ENCODE data around the gene CCDC122. TPM values are rescaled to one million over a fixed set of nuclear protein-coding genes. Genes with fewer than 3 reads are reported as not detected.

CCDC122 gene
- total and polyA plus RNA-seq, 2 experiments from 2014 or later: 4.1 to 7.6 TPM

GRCh38 chr13:43880214-43880855, 795 bp upstream of the CCDC122 start:
- TF ChIP-seq EZH2phosphoT487 (IDR thresholded peaks at IDR 0.05; ENCODE audit: insufficient read depth, low read depth) (no peak), EZH2 (IDR thresholded peaks at IDR 0.05; ENCODE audit: insufficient read depth, poor library complexity, severe bottlenecking) (no peak)
- 0 out of 2 replicates have a peak, but pooled peaks cover 13% of the 10 kb centered on the region for H3F3A ChIP-seq (ENCODE audit: insufficient read depth)
- H3K9me3 ChIP-seq (ENCODE audit: low read depth): no peaks in the 10 kb centered on the region
- H4K20me1 ChIP-seq (ENCODE audit: insufficient read depth): no peaks in the 10 kb centered on the region
- H3K9ac ChIP-seq: peak overlapping the region; percentile 91
- H3K9me2 ChIP-seq (ENCODE audit: insufficient read depth): no peaks in the 10 kb centered on the region
- H3K27ac ChIP-seq: no peak overlapping the region
- H2AFZ ChIP-seq: peak overlapping the region; percentile 82
- H3K36me3 ChIP-seq (ENCODE audit: low read depth): no peaks in the 10 kb centered on the region
- peaks cover 5% of the 10 kb centered on the region; the same call in 1 of the 2 replicates for H3K4me1 ChIP-seq (ENCODE audit: insufficient read depth)
- H3K4me2 ChIP-seq (ENCODE audit: unreplicated experiment): peak overlapping the region; percentile 78
- DNase-seq: peak; percentile 46
- no peaks in the 10 kb centered on the region for H3K79me2 ChIP-seq (ENCODE audit: insufficient read depth)
- 13 to 21% methylated on average over 12 to 15 of the region's 15 CpGs for WGBS, 2 experiments (ENCODE audit: low coverage in 1 of 2, low lambda C conversion rate in 2 of 2, missing lambda C conversion rate in 2 of 2)
- in situ Hi-C loops (cut with MboI): no loop called here
- peak overlapping the region; percentile 86 for H3K4me3 ChIP-seq
- H3K27me3 ChIP-seq (replicated peaks; ENCODE audit: insufficient read depth): no peaks in the 10 kb centered on the region

GRCh38 chr13:43879755-43880181, 228 bp upstream of the CCDC122 start, which contains the start of gene LACC1:
Gene LACC1 (plus strand): TSS chr13:43879904. CDS start chr13:43880986, 1,082 bp downstream.
- Histone ChIP-seq H3K36me3 (ENCODE audit: low read depth) (no peaks in the 10 kb centered on the region), H3K9me3 (ENCODE audit: low read depth) (no peaks in the 10 kb centered on the region), H3K27ac (peak within 1 kb of the TSS; percentile 76), H3K4me3 (peak within 1 kb of the TSS; percentile 86), H4K20me1 (ENCODE audit: insufficient read depth) (no peaks in the 10 kb centered on the region), H3K9me2 (ENCODE audit: insufficient read depth) (no peaks in the 10 kb centered on the region), H2AFZ (peak within 1 kb of the TSS; percentile 82), H3K27me3 (replicated peaks; ENCODE audit: insufficient read depth) (no peaks in the 10 kb centered on the region), H3K4me2 (ENCODE audit: unreplicated experiment) (peak within 1 kb of the TSS; percentile 78), H3F3A (ENCODE audit: insufficient read depth) (0 out of 2 replicates have a peak, but pooled peaks cover 13% of the 10 kb centered on the region), H3K4me1 (ENCODE audit: insufficient read depth) (peaks cover 5% of the 10 kb centered on the region; the same call in 1 of the 2 replicates), H3K9ac (peak within 1 kb of the TSS; percentile 91), H3K79me2 (ENCODE audit: insufficient read depth) (no peaks in the 10 kb centered on the region)
- DNase-seq: no peak
- in situ Hi-C loops (cut with MboI): loop anchor here (10.0 kb wide), 1 partner anchor 795 kb away; no protein-coding TSS in a partner anchor
- TF ChIP-seq EZH2 (IDR thresholded peaks at IDR 0.05; ENCODE audit: insufficient read depth, poor library complexity, severe bottlenecking): no peak
- no peak for TF ChIP-seq EZH2phosphoT487 (IDR thresholded peaks at IDR 0.05; ENCODE audit: insufficient read depth, low read depth)
- WGBS, 2 experiments (ENCODE audit: low coverage in 1 of 2, low lambda C conversion rate in 2 of 2, missing lambda C conversion rate in 2 of 2): 1 to 3% methylated on average over 16 to 47 of the region's 48 CpGs

GRCh38 chr13:43877766-43878165, 1.8 kb downstream of the CCDC122 start:
- no peaks in the 10 kb centered on the region for H4K20me1 ChIP-seq (ENCODE audit: insufficient read depth)
- TF ChIP-seq EZH2phosphoT487 (IDR thresholded peaks at IDR 0.05; ENCODE audit: insufficient read depth, low read depth) (no peak), EZH2 (IDR thresholded peaks at IDR 0.05; ENCODE audit: insufficient read depth, poor library complexity, severe bottlenecking) (no peak)
- no peak overlapping the region for H2AFZ ChIP-seq
- H3K4me3 ChIP-seq: no peak overlapping the region
- H3K9me2 ChIP-seq (ENCODE audit: insufficient read depth): no peaks in the 10 kb centered on the region
- no peaks in the 10 kb centered on the region for H3K9me3 ChIP-seq (ENCODE audit: low read depth)
- no peak overlapping the region for H3K4me2 ChIP-seq (ENCODE audit: unreplicated experiment)
- H3K36me3 ChIP-seq (ENCODE audit: low read depth): no peaks in the 10 kb centered on the region
- in situ Hi-C loops (cut with MboI): loop anchor here (10.0 kb wide), 1 partner anchor 793 kb away; no protein-coding TSS in a partner anchor
- 94 to 100% methylated on average over 1 of the region's 1 CpG for WGBS, 2 experiments (ENCODE audit: low coverage in 1 of 2, low lambda C conversion rate in 2 of 2, missing lambda C conversion rate in 2 of 2)
- H3K79me2 ChIP-seq (ENCODE audit: insufficient read depth): no peaks in the 10 kb centered on the region
- no peak overlapping the region for H3K27ac ChIP-seq
- H3K9ac ChIP-seq: no peak overlapping the region
- DNase-seq: no peak
- 0 out of 2 replicates have a peak, but pooled peaks cover 13% of the 10 kb centered on the region for H3F3A ChIP-seq (ENCODE audit: insufficient read depth)
- no peaks in the 10 kb centered on the region for H3K27me3 ChIP-seq (replicated peaks; ENCODE audit: insufficient read depth)
- H3K4me1 ChIP-seq (ENCODE audit: insufficient read depth): peaks cover 5% of the 10 kb centered on the region; the same call in 1 of the 2 replicates

GRCh38 chr13:43877326-43877725, 2.2 kb downstream of the CCDC122 start:
- Histone ChIP-seq H3K4me3 (no peak overlapping the region), H4K20me1 (ENCODE audit: insufficient read depth) (no peaks in the 10 kb centered on the region), H3K4me2 (ENCODE audit: unreplicated experiment) (no peak overlapping the region), H2AFZ (no peak overlapping the region), H3K27me3 (replicated peaks; ENCODE audit: insufficient read depth) (no peaks in the 10 kb centered on the region), H3F3A (ENCODE audit: insufficient read depth) (0 out of 2 replicates have a peak, but pooled peaks cover 13% of the 10 kb centered on the region), H3K27ac (no peak overlapping the region), H3K4me1 (ENCODE audit: insufficient read depth) (peaks cover 5% of the 10 kb centered on the region; the same call in 1 of the 2 replicates), H3K9me2 (ENCODE audit: insufficient read depth) (no peaks in the 10 kb centered on the region), H3K79me2 (ENCODE audit: insufficient read depth) (no peaks in the 10 kb centered on the region), H3K9ac (no peak overlapping the region), H3K9me3 (ENCODE audit: low read depth) (no peaks in the 10 kb centered on the region), H3K36me3 (ENCODE audit: low read depth) (no peaks in the 10 kb centered on the region)
- in situ Hi-C loops (cut with MboI): loop anchor here (10.0 kb wide), 1 partner anchor 793 kb away; no protein-coding TSS in a partner anchor
- TF ChIP-seq EZH2 (IDR thresholded peaks at IDR 0.05; ENCODE audit: insufficient read depth, poor library complexity, severe bottlenecking) (no peak), EZH2phosphoT487 (IDR thresholded peaks at IDR 0.05; ENCODE audit: insufficient read depth, low read depth) (no peak)
- no peak for DNase-seq
